GM06990 (cell line): ENCODE data around the gene PHLPP1.

Experiments used
- DNase-seq: peaks from one replicate; pipeline ENCODE4 v3.0.0-alpha.2; 2011; ENCODE audit not compliant: insufficient read length; ENCODE audit errors: extremely low read depth
- H3K27me3 ChIP-seq: replicated peaks from 2 replicates; pipeline ENCODE4 v1.6.0; 2011; ENCODE audit warnings: low read length; ENCODE audit not compliant: control insufficient read depth, insufficient read depth
- H3K36me3 ChIP-seq: 2 replicates; pipeline ENCODE4 v1.5.1; 2011; ENCODE audit warnings: low read length; ENCODE audit not compliant: control insufficient read depth, insufficient read depth
- H3K4me3 ChIP-seq: replicated peaks from 2 replicates; pipeline ENCODE4 v1.5.1; 2011; ENCODE audit warnings: low read depth, mild to moderate bottlenecking, control low read depth, low read length
- TF ChIP-seq, protein P1 (sequence below): IDR thresholded peaks from 2 replicates; pipeline ENCODE4 v1.5.1; 2011; ENCODE audit warnings: low read length, control low read depth, mild to moderate bottlenecking, inconsistent platforms; ENCODE audit not compliant: insufficient read depth, poor library complexity, severe bottlenecking

PHLPP1 gene

DNA sequence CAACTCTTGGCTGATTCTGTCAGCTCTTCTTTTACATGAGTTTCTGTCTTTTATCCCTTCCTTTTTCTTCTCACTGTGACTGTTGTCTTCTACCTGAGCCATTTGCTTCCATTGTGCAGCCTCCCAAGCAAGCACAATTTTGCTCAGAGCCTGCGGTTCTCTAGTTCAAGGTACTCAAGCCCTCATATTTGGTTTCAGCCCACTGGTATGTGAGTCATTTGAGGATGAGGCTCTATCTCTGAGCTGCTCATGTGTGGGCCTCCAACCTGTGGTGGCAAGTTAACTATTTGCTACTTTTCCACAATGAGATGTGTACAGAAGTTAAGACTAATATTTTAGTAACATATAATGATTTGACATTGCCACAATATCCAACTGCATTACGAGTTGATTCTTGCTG lies 183.0 kb downstream of the PHLPP1 start:
- no peak for DNase-seq
- Histone ChIP-seq H3K4me3 (no peak overlapping the region), H3K36me3 (no peaks in the 10 kb centered on the region), H3K27me3 (no peaks in the 10 kb centered on the region)
- TF ChIP-seq, protein P1, sequence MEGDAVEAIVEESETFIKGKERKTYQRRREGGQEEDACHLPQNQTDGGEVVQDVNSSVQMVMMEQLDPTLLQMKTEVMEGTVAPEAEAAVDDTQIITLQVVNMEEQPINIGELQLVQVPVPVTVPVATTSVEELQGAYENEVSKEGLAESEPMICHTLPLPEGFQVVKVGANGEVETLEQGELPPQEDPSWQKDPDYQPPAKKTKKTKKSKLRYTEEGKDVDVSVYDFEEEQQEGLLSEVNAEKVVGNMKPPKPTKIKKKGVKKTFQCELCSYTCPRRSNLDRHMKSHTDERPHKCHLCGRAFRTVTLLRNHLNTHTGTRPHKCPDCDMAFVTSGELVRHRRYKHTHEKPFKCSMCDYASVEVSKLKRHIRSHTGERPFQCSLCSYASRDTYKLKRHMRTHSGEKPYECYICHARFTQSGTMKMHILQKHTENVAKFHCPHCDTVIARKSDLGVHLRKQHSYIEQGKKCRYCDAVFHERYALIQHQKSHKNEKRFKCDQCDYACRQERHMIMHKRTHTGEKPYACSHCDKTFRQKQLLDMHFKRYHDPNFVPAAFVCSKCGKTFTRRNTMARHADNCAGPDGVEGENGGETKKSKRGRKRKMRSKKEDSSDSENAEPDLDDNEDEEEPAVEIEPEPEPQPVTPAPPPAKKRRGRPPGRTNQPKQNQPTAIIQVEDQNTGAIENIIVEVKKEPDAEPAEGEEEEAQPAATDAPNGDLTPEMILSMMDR: no peak

- H3K27me3 ChIP-seq: no peaks in the 10 kb centered on the region
- H3K4me3 ChIP-seq: no peak overlapping the region
- no peaks in the 10 kb centered on the region for H3K36me3 ChIP-seq
- TF ChIP-seq, protein P1: no peak
- DNase-seq: no peak
Observed at GRCh38 chr18:62899534-62899933, 184.2 kb downstream of the PHLPP1 start.

DNA sequence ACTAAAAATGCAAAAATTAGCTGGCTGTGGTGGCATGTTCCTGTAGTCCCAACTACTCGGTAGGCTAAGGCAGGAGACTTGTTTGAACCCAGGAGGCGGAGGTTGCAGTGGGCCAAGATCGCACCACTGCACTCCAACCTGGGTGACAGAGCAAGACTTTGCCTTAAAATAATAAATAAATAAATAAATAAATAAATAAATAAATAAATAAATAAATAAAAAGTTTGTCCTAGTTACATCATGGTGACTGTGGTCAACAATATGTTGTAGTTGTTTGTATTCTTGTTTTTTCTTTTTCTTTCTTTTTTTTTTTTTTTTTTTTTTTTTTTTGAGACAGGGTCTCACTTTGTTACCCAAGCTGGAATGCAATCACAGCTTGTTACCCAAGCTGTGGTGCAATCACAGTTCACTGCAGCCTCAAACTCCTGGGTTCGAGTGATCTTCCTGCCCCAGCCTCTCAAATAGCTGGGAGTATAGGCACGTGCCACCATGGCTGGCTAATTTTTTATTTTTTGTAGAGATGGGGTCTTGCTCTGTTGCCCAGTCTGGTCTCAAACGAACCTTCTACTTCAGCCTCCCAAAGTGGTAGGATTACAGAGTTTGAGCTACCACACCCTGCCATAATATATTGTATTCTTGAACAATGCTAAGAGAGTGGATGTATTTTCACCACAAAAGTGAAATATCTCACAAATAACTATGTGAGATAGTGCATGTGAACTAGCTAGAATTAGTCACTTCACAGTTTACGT lies 185.0 kb downstream of the PHLPP1 start:
- no peaks in the 10 kb centered on the region for H3K36me3 ChIP-seq

DNA sequence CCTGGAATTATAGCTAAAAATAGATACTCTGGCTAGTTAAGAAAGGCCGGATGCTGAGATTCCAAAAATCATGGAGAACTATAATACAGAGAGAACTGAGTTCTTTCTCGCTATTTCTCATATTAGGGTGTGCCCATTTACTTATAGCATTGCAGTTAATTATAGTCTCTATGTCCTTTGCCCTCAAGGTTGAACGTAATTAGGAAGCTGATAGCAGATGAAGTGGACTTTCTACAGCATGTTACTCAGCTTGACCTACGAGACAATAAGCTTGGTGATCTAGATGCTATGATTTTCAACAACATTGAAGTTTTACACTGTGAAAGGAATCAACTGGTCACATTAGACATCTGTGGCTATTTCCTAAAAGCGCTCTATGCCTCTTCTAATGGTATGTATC lies 187.4 kb downstream of the PHLPP1 start:
- Histone ChIP-seq H3K27me3 (no peaks in the 10 kb centered on the region), H3K36me3 (no peaks in the 10 kb centered on the region), H3K4me3 (no peak overlapping the region)
- DNase-seq: no peak
- TF ChIP-seq, protein P1: no peak

More for the DNA sequence above, 185.0 kb downstream of the PHLPP1 start:
- Histone ChIP-seq H3K27me3 (no peaks in the 10 kb centered on the region), H3K4me3 (no peak overlapping the region)
- TF ChIP-seq, protein P1: no peak
- DNase-seq: no peak

DNA sequence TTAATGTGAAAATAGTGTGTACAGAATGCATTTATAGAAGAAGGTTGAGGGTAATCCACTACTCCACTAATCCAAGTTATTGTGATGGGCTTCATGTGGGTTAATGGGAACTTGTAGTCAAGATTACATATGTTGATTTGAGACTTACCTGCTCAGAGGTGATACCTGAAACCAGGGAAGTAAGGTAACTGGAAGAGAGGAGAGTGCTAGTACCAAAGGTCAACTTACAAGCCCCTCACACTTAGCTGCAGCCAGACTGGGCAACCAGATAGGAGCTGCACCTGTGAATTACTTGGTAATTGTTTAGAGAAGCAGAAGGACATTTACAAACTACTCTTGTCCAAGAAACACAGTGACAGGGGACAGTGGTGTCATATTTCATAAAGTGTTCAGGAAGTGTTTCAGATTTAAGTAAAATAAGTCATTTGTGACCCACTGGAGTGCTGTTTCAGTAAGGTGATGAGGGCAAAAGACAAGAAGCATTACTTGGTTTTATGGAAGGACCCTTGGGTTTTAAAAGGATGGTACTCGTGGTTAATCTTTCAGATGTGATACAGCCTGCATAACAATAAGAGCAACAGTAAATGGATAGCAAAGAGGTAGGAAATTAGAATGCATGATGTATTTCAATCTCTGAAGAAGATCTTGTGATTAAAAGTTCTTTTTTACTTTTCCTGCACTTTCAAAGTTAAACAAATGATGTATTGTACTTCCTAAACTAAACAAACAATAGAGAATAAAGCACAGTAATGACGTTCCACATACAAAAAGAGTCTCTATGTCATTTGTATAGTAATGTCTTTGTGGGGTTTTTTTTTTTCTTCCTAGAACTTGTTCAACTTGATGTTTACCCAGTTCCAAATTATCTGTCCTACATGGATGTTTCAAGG lies 189.3 kb downstream of the PHLPP1 start:
- TF ChIP-seq, protein P1: no peak
- no peak for DNase-seq
- Histone ChIP-seq H3K27me3 (no peaks in the 10 kb centered on the region), H3K36me3 (no peaks in the 10 kb centered on the region), H3K4me3 (no peak overlapping the region)
